ENCODE data around the gene COX6B2. TPM values are rescaled to one million over a fixed set of nuclear protein-coding genes. Genes with fewer than 3 reads are reported as not detected.

COX6B2 gene
- total RNA-seq, 1 donor from 2014 or later, result 0.50 TPM

DNA sequence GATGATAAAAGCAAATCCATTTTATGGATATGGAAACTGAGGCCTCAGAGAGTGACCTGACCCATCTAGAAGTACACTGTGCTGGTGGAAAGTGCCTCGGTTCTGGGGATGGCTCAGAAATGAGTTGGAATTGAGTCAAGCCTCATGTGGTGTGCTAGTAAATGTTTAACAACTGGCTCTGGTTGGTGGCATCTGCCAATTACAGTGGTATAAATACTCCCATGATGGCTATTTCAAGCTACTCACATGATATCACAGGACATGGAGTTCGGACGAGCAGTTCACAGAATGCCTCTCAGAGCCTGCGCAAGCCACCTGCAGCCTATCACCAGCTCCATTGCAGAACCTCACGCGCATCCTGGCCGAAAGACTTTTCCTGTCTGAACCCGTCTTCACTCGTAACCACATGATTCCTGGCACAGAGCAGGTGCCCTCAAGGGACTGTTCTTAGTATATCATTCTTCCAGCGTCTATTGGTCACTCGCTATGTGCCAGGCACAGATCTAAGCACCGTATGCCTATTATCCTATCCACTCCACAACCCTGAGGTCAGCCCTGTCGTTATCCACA, 38.5 kb downstream of the COX6B2 start:
- peaks cover 6% of the 10 kb centered on the region for H3K36me3 Mint-ChIP-seq (ENCODE audit: low read depth, unreplicated experiment)
- H3K36me3 ChIP-seq (ENCODE audit: insufficient read depth, low read length), result no peaks in the 10 kb centered on the region
- no peaks in the 10 kb centered on the region for H3K79me2 ChIP-seq (ENCODE audit: insufficient read depth, low read length)
- H4K20me1 ChIP-seq (ENCODE audit: insufficient read depth, low read length), result no peaks in the 10 kb centered on the region
- FAIRE-seq (no peak), DNase-seq (ENCODE audit: low read depth) (no peak)
- H3K4me2 ChIP-seq (ENCODE audit: low read length), result no peak overlapping the region
- no peaks in the 10 kb centered on the region for H3K4me1 Mint-ChIP-seq (ENCODE audit: low read depth, unreplicated experiment)
- no peak overlapping the region for H3K27ac ChIP-seq (ENCODE audit: low read depth, low read length)
- H3K4me1 ChIP-seq (ENCODE audit: insufficient read depth, low read length), result no peaks in the 10 kb centered on the region
- H3K4me3 Mint-ChIP-seq (ENCODE audit: unreplicated experiment), result no peak overlapping the region
- H3K4me3 ChIP-seq (ENCODE audit: insufficient read depth, low read depth, low read length), result no peak overlapping the region
- H3K27ac Mint-ChIP-seq (ENCODE audit: unreplicated experiment), result no peak overlapping the region
- peaks cover 5% of the 10 kb centered on the region for H3K27me3 Mint-ChIP-seq (ENCODE audit: low read depth, unreplicated experiment)
- no peaks in the 10 kb centered on the region for H3K9me3 ChIP-seq (ENCODE audit: insufficient read depth, low read depth, low read length)
- H2AFZ ChIP-seq (ENCODE audit: low read depth, low read length), result no peak overlapping the region
- H3K9me3 Mint-ChIP-seq (ENCODE audit: unreplicated experiment), result no peaks in the 10 kb centered on the region
- TF ChIP-seq, protein P1, sequence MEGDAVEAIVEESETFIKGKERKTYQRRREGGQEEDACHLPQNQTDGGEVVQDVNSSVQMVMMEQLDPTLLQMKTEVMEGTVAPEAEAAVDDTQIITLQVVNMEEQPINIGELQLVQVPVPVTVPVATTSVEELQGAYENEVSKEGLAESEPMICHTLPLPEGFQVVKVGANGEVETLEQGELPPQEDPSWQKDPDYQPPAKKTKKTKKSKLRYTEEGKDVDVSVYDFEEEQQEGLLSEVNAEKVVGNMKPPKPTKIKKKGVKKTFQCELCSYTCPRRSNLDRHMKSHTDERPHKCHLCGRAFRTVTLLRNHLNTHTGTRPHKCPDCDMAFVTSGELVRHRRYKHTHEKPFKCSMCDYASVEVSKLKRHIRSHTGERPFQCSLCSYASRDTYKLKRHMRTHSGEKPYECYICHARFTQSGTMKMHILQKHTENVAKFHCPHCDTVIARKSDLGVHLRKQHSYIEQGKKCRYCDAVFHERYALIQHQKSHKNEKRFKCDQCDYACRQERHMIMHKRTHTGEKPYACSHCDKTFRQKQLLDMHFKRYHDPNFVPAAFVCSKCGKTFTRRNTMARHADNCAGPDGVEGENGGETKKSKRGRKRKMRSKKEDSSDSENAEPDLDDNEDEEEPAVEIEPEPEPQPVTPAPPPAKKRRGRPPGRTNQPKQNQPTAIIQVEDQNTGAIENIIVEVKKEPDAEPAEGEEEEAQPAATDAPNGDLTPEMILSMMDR (IDR thresholded peaks at IDR 0.05; ENCODE audit: insufficient read depth, low read depth, low read length), result no peak
- TF ChIP-seq EZH2 (IDR thresholded peaks at IDR 0.05; ENCODE audit: insufficient read depth, low read length), result no peak
- no peak overlapping the region for H3K9ac ChIP-seq (ENCODE audit: low read length)
- no peaks in the 10 kb centered on the region for H3K27me3 ChIP-seq (ENCODE audit: insufficient read depth, low read length)

DNA sequence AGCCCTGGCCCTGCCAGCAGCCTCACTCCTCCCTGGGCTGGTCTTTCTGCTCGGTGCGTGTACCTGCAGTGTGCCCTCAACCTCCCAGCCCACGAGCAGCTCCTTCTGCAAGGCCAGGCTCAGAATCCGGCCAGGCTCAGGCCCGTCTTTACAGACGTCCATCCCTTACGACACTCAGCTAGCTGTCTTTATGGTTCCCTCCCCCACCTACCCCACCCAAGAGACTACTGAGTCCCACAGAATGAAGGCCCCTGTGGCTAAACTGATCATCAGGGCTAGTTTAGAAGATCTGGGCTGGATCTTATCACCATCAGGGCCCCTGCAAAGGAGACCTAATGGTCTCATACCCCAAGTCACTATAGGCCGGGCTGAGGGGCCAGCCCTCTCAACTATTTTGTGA, 40.1 kb downstream of the COX6B2 start:
- Histone ChIP-seq H3K79me2 (ENCODE audit: insufficient read depth, low read length) (no peaks in the 10 kb centered on the region), H3K4me3 (ENCODE audit: insufficient read depth, low read depth, low read length) (no peak overlapping the region), H2AFZ (ENCODE audit: low read depth, low read length) (no peak overlapping the region), H3K9ac (ENCODE audit: low read length) (no peak overlapping the region), H4K20me1 (ENCODE audit: insufficient read depth, low read length) (no peaks in the 10 kb centered on the region), H3K4me1 (ENCODE audit: insufficient read depth, low read length) (no peaks in the 10 kb centered on the region), H3K36me3 (ENCODE audit: insufficient read depth, low read length) (no peaks in the 10 kb centered on the region), H3K27ac (ENCODE audit: low read depth, low read length) (no peak overlapping the region), H3K4me2 (ENCODE audit: low read length) (no peak overlapping the region), H3K9me3 (ENCODE audit: insufficient read depth, low read depth, low read length) (peaks cover under 1% of the 10 kb centered on the region), H3K27me3 (ENCODE audit: insufficient read depth, low read length) (no peaks in the 10 kb centered on the region)
- no peak overlapping the region for H3K4me3 Mint-ChIP-seq (ENCODE audit: unreplicated experiment)
- no peak for TF ChIP-seq EZH2 (IDR thresholded peaks at IDR 0.05; ENCODE audit: insufficient read depth, low read length)
- TF ChIP-seq, protein P1 (IDR thresholded peaks at IDR 0.05; ENCODE audit: insufficient read depth, low read depth, low read length), result no peak
- no peak overlapping the region for H3K27ac Mint-ChIP-seq (ENCODE audit: unreplicated experiment)
- H3K9me3 Mint-ChIP-seq (ENCODE audit: unreplicated experiment), result no peaks in the 10 kb centered on the region
- FAIRE-seq (no peak), DNase-seq (ENCODE audit: low read depth) (no peak)
- H3K36me3 Mint-ChIP-seq (ENCODE audit: low read depth, unreplicated experiment), result peaks cover 14% of the 10 kb centered on the region
- H3K27me3 Mint-ChIP-seq (ENCODE audit: low read depth, unreplicated experiment), result no peaks in the 10 kb centered on the region
- H3K4me1 Mint-ChIP-seq (ENCODE audit: low read depth, unreplicated experiment), result no peaks in the 10 kb centered on the region

Measured in astrocyte (in vitro differentiated cells and primary cell).